ENCODE data around the gene SLC24A2. TPM values are rescaled to one million over a fixed set of nuclear protein-coding genes. Genes with fewer than 3 reads are reported as not detected.

Gene SLC24A2
- polyA plus RNA-seq, 1 donor (not counting 4 experiments of a cell fraction or from before 2014, with no cell fraction given), result not detected

GRCh38 chr9:19809422-19810269 is 20.8 kb upstream of the SLC24A2 start:
- Histone ChIP-seq H3K4me3 (ENCODE audit: control insufficient read depth in 2 of 3, extremely low read depth in 1 of 3, insufficient read depth in 2 of 3, low read depth in 1 of 3, low read length in 3 of 3) (no peak overlapping the region), H3K79me2 (ENCODE audit: control insufficient read depth, insufficient read depth, low read length) (no peaks in the 10 kb centered on the region), H4K20me1 (ENCODE audit: control insufficient read depth, extremely low read depth, insufficient read depth, low read length) (no peaks in the 10 kb centered on the region), H2AFZ (ENCODE audit: control insufficient read depth, low read length) (no peak overlapping the region), H3K27ac (ENCODE audit: control insufficient read depth, insufficient read depth, low read length) (no peak overlapping the region), H3K27me3 (ENCODE audit: control insufficient read depth, extremely low read depth, insufficient read depth, low read length) (peaks cover 3% of the 10 kb centered on the region), H3K9me1 (ENCODE audit: control insufficient read depth, extremely low read depth, insufficient read depth, low read length) (no peaks in the 10 kb centered on the region), H3K9me3 (ENCODE audit: control insufficient read depth, low read depth, low read length) (no peaks in the 10 kb centered on the region), H3K4me1 (ENCODE audit: control insufficient read depth, extremely low read depth, insufficient read depth, low read length) (no peaks in the 10 kb centered on the region), H3K9ac (ENCODE audit: control insufficient read depth, extremely low read depth, insufficient read depth, low read length) (no peak overlapping the region), H3K4me2 (ENCODE audit: control insufficient read depth, extremely low read depth, insufficient read depth, low read depth, low read length) (no peak overlapping the region), H3K36me3 (ENCODE audit: control insufficient read depth in 2 of 2, extremely low read depth in 1 of 2, insufficient read depth in 2 of 2, low read length in 2 of 2) (no peaks in the 10 kb centered on the region)
- no peak for TF ChIP-seq EZH2 (IDR thresholded peaks at IDR 0.05; ENCODE audit: low read length)
- TF ChIP-seq, protein P1, sequence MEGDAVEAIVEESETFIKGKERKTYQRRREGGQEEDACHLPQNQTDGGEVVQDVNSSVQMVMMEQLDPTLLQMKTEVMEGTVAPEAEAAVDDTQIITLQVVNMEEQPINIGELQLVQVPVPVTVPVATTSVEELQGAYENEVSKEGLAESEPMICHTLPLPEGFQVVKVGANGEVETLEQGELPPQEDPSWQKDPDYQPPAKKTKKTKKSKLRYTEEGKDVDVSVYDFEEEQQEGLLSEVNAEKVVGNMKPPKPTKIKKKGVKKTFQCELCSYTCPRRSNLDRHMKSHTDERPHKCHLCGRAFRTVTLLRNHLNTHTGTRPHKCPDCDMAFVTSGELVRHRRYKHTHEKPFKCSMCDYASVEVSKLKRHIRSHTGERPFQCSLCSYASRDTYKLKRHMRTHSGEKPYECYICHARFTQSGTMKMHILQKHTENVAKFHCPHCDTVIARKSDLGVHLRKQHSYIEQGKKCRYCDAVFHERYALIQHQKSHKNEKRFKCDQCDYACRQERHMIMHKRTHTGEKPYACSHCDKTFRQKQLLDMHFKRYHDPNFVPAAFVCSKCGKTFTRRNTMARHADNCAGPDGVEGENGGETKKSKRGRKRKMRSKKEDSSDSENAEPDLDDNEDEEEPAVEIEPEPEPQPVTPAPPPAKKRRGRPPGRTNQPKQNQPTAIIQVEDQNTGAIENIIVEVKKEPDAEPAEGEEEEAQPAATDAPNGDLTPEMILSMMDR (optimal IDR thresholded peaks at IDR 0.05 in 1 of 3, IDR thresholded peaks at IDR 0.05 in 1 of 3, conservative IDR thresholded peaks at IDR 0.05 in 1 of 3; ENCODE audit: extremely low read depth in 1 of 3, insufficient read depth in 2 of 3, low read length in 3 of 3), result no peak
- FAIRE-seq (no peak), DNase-seq (ENCODE audit: low read depth, low spot score) (no peak)
- dilution Hi-C loops (cut with MboI; ENCODE audit: extremely low pct_ligation_motif_present, low sequenced_read_pairs), result no loop called here

DNA sequence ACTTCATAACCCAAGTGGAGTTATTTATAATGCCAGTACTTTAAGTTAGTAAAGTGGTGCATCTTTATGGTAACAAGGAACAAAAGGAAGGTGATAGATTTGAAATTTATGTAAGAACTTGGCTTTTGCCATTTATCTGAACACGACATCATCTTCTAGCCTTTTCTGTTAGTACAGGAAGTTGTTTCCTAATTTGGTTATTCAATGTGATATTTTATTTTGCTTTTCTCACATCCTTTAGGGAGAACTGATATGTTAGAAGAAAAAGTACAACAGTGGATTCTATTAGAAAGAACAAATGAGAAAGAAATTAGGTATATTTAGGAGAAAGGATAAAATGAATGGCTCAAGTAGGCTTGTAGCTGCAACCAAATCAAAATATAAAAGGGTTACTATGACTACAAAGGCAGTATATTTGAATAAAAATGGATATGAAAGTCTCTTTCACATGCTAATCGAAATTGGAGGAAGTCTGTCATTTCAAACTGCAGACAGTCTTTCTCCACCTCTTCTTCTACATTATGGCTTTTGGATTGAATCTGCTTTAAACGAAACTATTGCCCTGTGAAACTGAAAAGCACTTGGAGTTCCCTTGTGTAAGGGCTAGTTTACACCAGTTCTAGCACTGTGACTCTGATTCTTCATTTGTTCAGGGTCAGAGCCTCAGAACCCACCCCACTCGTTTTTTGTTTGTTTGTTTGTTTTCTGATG is 18.5 kb upstream of the SLC24A2 start:
- H3K27me3 ChIP-seq (ENCODE audit: control insufficient read depth, extremely low read depth, insufficient read depth, low read length), result peaks cover 3% of the 10 kb centered on the region
- TF ChIP-seq, protein P1 (optimal IDR thresholded peaks at IDR 0.05 in 1 of 3, IDR thresholded peaks at IDR 0.05 in 1 of 3, conservative IDR thresholded peaks at IDR 0.05 in 1 of 3; ENCODE audit: extremely low read depth in 1 of 3, insufficient read depth in 2 of 3, low read length in 3 of 3), result no peak
- TF ChIP-seq EZH2 (IDR thresholded peaks at IDR 0.05; ENCODE audit: low read length), result no peak
- FAIRE-seq, result no peak
- no peaks in the 10 kb centered on the region for H3K9me1 ChIP-seq (ENCODE audit: control insufficient read depth, extremely low read depth, insufficient read depth, low read length)
- no peak overlapping the region for H3K4me2 ChIP-seq (ENCODE audit: control insufficient read depth, extremely low read depth, insufficient read depth, low read depth, low read length)
- dilution Hi-C loops (cut with MboI; ENCODE audit: extremely low pct_ligation_motif_present, low sequenced_read_pairs), result no loop called here
- no peaks in the 10 kb centered on the region for H3K36me3 ChIP-seq (ENCODE audit: control insufficient read depth in 2 of 2, extremely low read depth in 1 of 2, insufficient read depth in 2 of 2, low read length in 2 of 2)
- H3K79me2 ChIP-seq (ENCODE audit: control insufficient read depth, insufficient read depth, low read length), result no peaks in the 10 kb centered on the region
- no peak for DNase-seq (ENCODE audit: low read depth, low spot score)
- no peak overlapping the region for H3K4me3 ChIP-seq (ENCODE audit: control insufficient read depth in 2 of 3, extremely low read depth in 1 of 3, insufficient read depth in 2 of 3, low read depth in 1 of 3, low read length in 3 of 3)
- H2AFZ ChIP-seq (ENCODE audit: control insufficient read depth, low read length), result no peak overlapping the region
- no peak overlapping the region for H3K9ac ChIP-seq (ENCODE audit: control insufficient read depth, extremely low read depth, insufficient read depth, low read length)
- H3K9me3 ChIP-seq (ENCODE audit: control insufficient read depth, low read depth, low read length), result no peaks in the 10 kb centered on the region
- H3K27ac ChIP-seq (ENCODE audit: control insufficient read depth, insufficient read depth, low read length), result no peak overlapping the region
- H4K20me1 ChIP-seq (ENCODE audit: control insufficient read depth, extremely low read depth, insufficient read depth, low read length), result no peaks in the 10 kb centered on the region
- H3K4me1 ChIP-seq (ENCODE audit: control insufficient read depth, extremely low read depth, insufficient read depth, low read length), result no peaks in the 10 kb centered on the region

Data from keratinocyte (primary cell).